Fibroblast of the aortic adventitia (primary cell): ENCODE measurements around the gene GALK1. TPM values are rescaled to one million over a fixed set of nuclear protein-coding genes. Genes with fewer than 3 reads are reported as not detected.

Experiments
- DNase-seq: peaks from one replicate; pipeline ENCODE4 v3.0.0-alpha.2; 2010; ENCODE audit warnings: low read depth
- H3K4me3 ChIP-seq: 2 replicates; pipeline ENCODE4 v1.5.1; 2011; ENCODE audit warnings: low read depth, mild to moderate bottlenecking, control low read depth, low read length, moderate library complexity
- CTCF ChIP-seq: IDR thresholded peaks from 2 replicates; pipeline ENCODE4 v1.5.1; 2011; ENCODE audit warnings: mild to moderate bottlenecking, low read length, control low read depth, inconsistent platforms; ENCODE audit not compliant: insufficient read depth
- total RNA-seq: library from RNA; depleted of rRNA; stranded (reverse); fragments of >200 nt; gene quantifications from 2 replicates; pipeline ENCODE4 v1.2.3, GENCODE V29; 2012; ENCODE audit warnings: low replicate concordance

GALK1 gene
- total RNA-seq, 1 donor: 35.9 TPM

GRCh38 chr17:75729351-75729750 is 35.6 kb downstream of the GALK1 start:
- no peak for TF ChIP-seq CTCF
- DNase-seq: no peak
- no peak overlapping the region for H3K4me3 ChIP-seq

- no peak for TF ChIP-seq CTCF
- no peak overlapping the region for H3K4me3 ChIP-seq
- DNase-seq: no peak
These were observed 37.6 kb downstream of the GALK1 start for GRCh38 chr17:75727391-75727790.

- H3K4me3 ChIP-seq: no peak overlapping the region
- DNase-seq: no peak
- TF ChIP-seq CTCF: no peak
These were observed 39.5 kb downstream of the GALK1 start for GRCh38 chr17:75725504-75725903.

GRCh38 chr17:75724016-75725003 is 40.7 kb downstream of the GALK1 start:
- TF ChIP-seq CTCF: no peak
- no peak for DNase-seq

GRCh38 chr17:75723171-75723930 is 41.6 kb downstream of the GALK1 start:
- H3K4me3 ChIP-seq: no peak overlapping the region
- DNase-seq: no peak
- TF ChIP-seq CTCF: no peak

More at GRCh38 chr17:75724016-75725003, 40.7 kb downstream of the GALK1 start:
- H3K4me3 ChIP-seq: no peak overlapping the region

- H3K4me3 ChIP-seq: no peak overlapping the region
- DNase-seq: no peak
- no peak for TF ChIP-seq CTCF
These were observed 42.4 kb downstream of the GALK1 start for GRCh38 chr17:75722542-75723095.
